ENCODE measurements around the gene ETV7. TPM values are rescaled to one million over a fixed set of nuclear protein-coding genes. Genes with fewer than 3 reads are reported as not detected.

The ETV7 gene
- total RNA-seq (ENCODE audit: unreplicated experiment), result not detected
- long read RNA-seq, partial matches to known transcripts, result 0 of 1 reads
- long read RNA-seq, other reads (novel, unspliced or antisense), result 1 of 1 reads

DNA sequence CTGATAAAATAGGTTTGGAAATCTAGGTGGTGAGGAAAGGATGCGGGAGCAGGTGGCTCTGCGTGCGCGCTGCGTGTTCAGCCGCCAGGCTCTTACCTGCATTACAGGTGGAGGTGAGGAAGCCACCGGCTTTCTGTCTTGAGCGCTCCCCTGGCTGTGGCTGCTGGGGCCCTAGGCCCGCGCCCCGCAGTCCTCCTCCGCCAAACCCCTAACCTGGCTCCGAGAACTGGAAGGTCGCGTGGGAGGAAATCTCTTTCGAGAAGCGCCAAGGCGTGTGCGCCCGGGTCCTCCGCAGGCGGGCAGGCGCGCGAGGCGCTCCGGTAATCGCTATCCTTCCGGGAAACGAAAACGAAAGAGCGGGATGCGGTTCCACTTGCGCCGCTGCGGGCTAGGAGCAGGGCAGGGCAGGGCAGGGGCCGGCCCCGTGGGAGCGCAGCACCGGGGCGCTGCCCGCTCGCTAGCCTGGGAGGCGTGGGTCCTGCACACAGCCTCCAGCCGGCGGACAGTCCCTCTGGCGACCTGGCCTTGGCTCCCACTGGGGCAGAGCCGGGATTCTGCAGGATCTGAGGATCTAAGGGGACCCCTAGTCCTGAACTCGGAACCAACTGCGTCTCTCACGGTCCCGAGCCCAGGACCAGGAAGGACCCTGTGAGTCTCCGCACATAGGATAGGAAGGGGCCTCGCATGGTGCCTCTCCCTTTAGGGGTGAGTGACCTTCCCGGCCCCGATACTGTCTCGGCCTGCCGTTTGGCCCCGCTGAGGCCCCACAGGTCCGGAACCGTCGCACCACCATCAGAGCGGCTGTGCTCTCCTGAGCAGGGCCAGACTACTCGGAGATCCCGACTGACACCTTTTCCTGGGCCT is at the start of gene ETV7:
TSS of gene ETV7 (minus strand) at position 230 of the 864 bp plus-strand sequence. CDS start at position 102, 128 bp downstream.
- DNase-seq (ENCODE audit: low spot score), result peak; percentile 26

DNA sequence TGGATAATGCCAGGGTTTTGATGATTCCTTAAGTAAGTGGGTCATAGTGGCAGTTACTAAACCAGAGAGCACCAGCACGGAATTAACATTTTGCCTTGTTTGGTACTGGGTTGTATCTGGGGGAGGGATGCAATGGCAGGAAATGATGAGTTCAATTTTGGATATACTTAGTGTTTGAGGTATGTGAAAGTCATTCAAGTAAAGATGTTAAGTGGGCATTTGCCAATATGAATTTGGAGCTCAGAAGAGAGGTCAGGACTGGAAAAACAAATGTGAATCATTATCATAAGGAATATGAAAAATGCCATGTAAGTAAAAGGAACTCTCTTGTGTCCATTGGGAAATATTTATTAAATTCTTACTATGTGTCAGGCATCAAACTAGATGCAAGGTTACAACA is 49.0 kb upstream of the ETV7 start:
- Mint-ChIP-seq H3K27me3 (ENCODE audit: unreplicated experiment) (no peaks in the 10 kb centered on the region), H3K4me3 (ENCODE audit: unreplicated experiment) (no peak overlapping the region)

More for the DNA sequence above, at the start of gene ETV7:
- TF ChIP-seq, protein P1, sequence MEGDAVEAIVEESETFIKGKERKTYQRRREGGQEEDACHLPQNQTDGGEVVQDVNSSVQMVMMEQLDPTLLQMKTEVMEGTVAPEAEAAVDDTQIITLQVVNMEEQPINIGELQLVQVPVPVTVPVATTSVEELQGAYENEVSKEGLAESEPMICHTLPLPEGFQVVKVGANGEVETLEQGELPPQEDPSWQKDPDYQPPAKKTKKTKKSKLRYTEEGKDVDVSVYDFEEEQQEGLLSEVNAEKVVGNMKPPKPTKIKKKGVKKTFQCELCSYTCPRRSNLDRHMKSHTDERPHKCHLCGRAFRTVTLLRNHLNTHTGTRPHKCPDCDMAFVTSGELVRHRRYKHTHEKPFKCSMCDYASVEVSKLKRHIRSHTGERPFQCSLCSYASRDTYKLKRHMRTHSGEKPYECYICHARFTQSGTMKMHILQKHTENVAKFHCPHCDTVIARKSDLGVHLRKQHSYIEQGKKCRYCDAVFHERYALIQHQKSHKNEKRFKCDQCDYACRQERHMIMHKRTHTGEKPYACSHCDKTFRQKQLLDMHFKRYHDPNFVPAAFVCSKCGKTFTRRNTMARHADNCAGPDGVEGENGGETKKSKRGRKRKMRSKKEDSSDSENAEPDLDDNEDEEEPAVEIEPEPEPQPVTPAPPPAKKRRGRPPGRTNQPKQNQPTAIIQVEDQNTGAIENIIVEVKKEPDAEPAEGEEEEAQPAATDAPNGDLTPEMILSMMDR (IDR thresholded peaks at IDR 0.05; ENCODE audit: unreplicated experiment), result no peak
- Mint-ChIP-seq H3K27me3 (ENCODE audit: unreplicated experiment) (peaks cover 11% of the 10 kb centered on the region), H3K4me3 (ENCODE audit: unreplicated experiment) (peak within 1 kb of the TSS; percentile 85), H3K4me1 (ENCODE audit: unreplicated experiment) (peaks cover 10% of the 10 kb centered on the region), H3K9me3 (ENCODE audit: unreplicated experiment) (no peaks in the 10 kb centered on the region), H3K36me3 (ENCODE audit: low read depth, unreplicated experiment) (no peaks in the 10 kb centered on the region), H3K27ac (ENCODE audit: unreplicated experiment) (no peak within 1 kb of the TSS)

DNA sequence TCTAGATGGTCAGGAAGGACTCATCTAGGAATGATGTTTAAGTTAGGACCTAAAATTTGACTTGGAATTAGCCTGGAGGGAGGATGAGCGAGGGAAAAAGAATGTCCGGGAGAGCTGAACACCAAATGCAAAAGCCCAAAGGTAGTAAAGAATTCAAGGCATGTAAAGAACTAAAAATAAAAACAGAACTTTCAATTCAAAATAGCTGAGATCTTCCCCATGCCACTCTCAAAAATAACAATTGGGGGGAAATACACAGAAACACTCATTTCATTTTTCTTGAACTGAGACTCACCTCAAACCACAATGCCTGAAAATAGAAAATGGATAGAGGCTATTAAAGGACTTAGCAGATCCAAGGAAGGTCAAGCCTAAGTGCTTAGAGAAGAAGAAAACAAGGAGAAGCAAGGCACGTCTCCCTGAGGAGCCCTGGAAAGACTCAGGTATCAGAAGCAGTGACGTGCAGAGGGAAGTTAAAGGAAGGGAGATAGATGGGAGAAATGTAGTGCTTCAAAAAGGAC is 44.7 kb upstream of the ETV7 start:
- Mint-ChIP-seq H3K9me3 (ENCODE audit: unreplicated experiment) (no peaks in the 10 kb centered on the region), H3K27ac (ENCODE audit: unreplicated experiment) (no peak overlapping the region)
- TF ChIP-seq, protein P1 (IDR thresholded peaks at IDR 0.05; ENCODE audit: unreplicated experiment), result no peak

More for the DNA sequence above, 49.0 kb upstream of the ETV7 start:
- Mint-ChIP-seq H3K36me3 (ENCODE audit: low read depth, unreplicated experiment) (no peaks in the 10 kb centered on the region), H3K27ac (ENCODE audit: unreplicated experiment) (no peak overlapping the region), H3K9me3 (ENCODE audit: unreplicated experiment) (no peaks in the 10 kb centered on the region), H3K4me1 (ENCODE audit: unreplicated experiment) (peaks cover 4% of the 10 kb centered on the region)
- DNase-seq (ENCODE audit: low spot score), result no peak
- TF ChIP-seq, protein P1 (IDR thresholded peaks at IDR 0.05; ENCODE audit: unreplicated experiment), result no peak

DNA sequence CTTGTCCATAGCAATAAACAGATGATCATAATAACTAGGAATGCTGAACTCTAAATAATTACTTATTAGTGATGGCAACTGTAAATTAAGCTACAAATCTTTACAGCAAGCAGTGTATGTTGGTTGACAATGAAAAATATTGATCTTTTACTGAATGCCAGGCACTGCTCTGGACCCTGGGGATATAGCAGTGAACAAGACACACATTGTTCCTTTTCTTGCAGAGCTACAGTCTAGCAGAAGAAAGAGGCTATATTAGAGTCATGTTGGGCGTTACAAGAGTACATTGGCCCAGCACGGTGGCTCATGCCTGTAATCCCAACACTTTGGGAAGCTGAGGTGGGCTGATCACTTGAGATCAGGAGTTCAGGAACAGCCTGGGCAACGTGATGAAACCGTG is 43.7 kb upstream of the ETV7 start:
- no peak overlapping the region for H3K27ac Mint-ChIP-seq (ENCODE audit: unreplicated experiment)
- no peaks in the 10 kb centered on the region for H3K4me1 Mint-ChIP-seq (ENCODE audit: unreplicated experiment)
- H3K36me3 Mint-ChIP-seq (ENCODE audit: low read depth, unreplicated experiment), result no peaks in the 10 kb centered on the region
- H3K4me3 Mint-ChIP-seq (ENCODE audit: unreplicated experiment), result no peak overlapping the region
- TF ChIP-seq, protein P1 (IDR thresholded peaks at IDR 0.05; ENCODE audit: unreplicated experiment), result no peak
- no peak for DNase-seq (ENCODE audit: low spot score)
- no peaks in the 10 kb centered on the region for H3K27me3 Mint-ChIP-seq (ENCODE audit: unreplicated experiment)
- H3K9me3 Mint-ChIP-seq (ENCODE audit: unreplicated experiment), result no peaks in the 10 kb centered on the region

More for the DNA sequence above, 44.7 kb upstream of the ETV7 start:
- no peak for DNase-seq (ENCODE audit: low spot score)
- H3K27me3 Mint-ChIP-seq (ENCODE audit: unreplicated experiment), result no peaks in the 10 kb centered on the region
- no peaks in the 10 kb centered on the region for H3K4me1 Mint-ChIP-seq (ENCODE audit: unreplicated experiment)
- H3K4me3 Mint-ChIP-seq (ENCODE audit: unreplicated experiment), result no peak overlapping the region
- H3K36me3 Mint-ChIP-seq (ENCODE audit: low read depth, unreplicated experiment), result no peaks in the 10 kb centered on the region

DNA sequence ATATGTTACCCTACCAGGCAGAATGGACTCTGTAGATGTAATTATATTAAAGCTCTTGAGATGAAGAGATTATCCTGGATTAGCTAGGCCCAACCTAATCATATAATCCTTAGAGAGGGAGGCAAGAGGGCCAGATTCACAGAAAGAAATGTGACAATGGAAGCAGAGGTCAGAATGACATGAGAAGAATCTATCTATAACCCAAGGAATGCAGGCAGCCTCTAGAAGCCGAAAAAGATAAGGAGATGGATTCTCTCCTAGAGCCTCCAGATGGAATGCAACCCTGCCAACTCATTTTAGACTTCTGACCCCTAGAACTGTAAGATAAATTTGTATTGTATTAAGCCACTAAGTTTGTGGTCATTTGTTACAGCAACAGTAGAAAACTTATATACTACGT is 42.9 kb upstream of the ETV7 start:
- TF ChIP-seq, protein P1 (IDR thresholded peaks at IDR 0.05; ENCODE audit: unreplicated experiment), result no peak

More for the DNA sequence above, 42.9 kb upstream of the ETV7 start:
- H3K36me3 Mint-ChIP-seq (ENCODE audit: low read depth, unreplicated experiment), result no peaks in the 10 kb centered on the region
- H3K27me3 Mint-ChIP-seq (ENCODE audit: unreplicated experiment), result no peaks in the 10 kb centered on the region
- no peaks in the 10 kb centered on the region for H3K4me1 Mint-ChIP-seq (ENCODE audit: unreplicated experiment)
- DNase-seq (ENCODE audit: low spot score), result no peak
- no peak overlapping the region for H3K27ac Mint-ChIP-seq (ENCODE audit: unreplicated experiment)
- no peak overlapping the region for H3K4me3 Mint-ChIP-seq (ENCODE audit: unreplicated experiment)
- no peaks in the 10 kb centered on the region for H3K9me3 Mint-ChIP-seq (ENCODE audit: unreplicated experiment)

All from endothelial cell (in vitro differentiated cells).